HG03175 (cell line): Measurements from ENCODE around the gene FAU.
"Not testable (repeated sequence)": the region's sequence is repeated elsewhere in the genome, so short reads cannot be mapped to it uniquely, and the experiment has no call there.

ENCODE experiments used
- ATAC-seq: cut with Tn5 transposase; IDR thresholded peaks from one replicate; pipeline ENCODE4 v1.9.1; 2021; ENCODE audit warnings: mild to moderate bottlenecking, moderate library complexity; ENCODE audit not compliant: unreplicated experiment

Gene FAU

GRCh38 chr11:65121865-65122696 lies at the start of gene FAU, which contains the start of gene MRPL49:
Gene FAU (minus strand): TSS chr11:65122134. CDS start chr11:65121813, 321 bp downstream.
Gene MRPL49 (plus strand): TSS chr11:65122321. CDS start chr11:65122347, 26 bp downstream.
- ATAC-seq = peak; percentile 81

- ATAC-seq = no peak
Observed at GRCh38 chr11:65170058-65170534, 48.2 kb upstream of the FAU start, which contains the start of gene SPDYC. Gene SPDYC (plus strand): TSS chr11:65170233. CDS start chr11:65171358, 1,125 bp downstream.

GRCh38 chr11:65169164-65169641 lies 47.3 kb upstream of the FAU start:
- ATAC-seq = no peak

- ATAC-seq = no peak
Observed at GRCh38 chr11:65167656-65168055, 45.7 kb upstream of the FAU start.

GRCh38 chr11:65166893-65167292 lies 45.0 kb upstream of the FAU start:
- ATAC-seq = no peak

GRCh38 chr11:65165410-65166317 lies 43.7 kb upstream of the FAU start:
- ATAC-seq = no peak

GRCh38 chr11:65163684-65164083 lies 41.8 kb upstream of the FAU start:
- no peak for ATAC-seq

GRCh38 chr11:65160643-65161042 lies 38.7 kb upstream of the FAU start:
- no peak for ATAC-seq

GRCh38 chr11:65159012-65159411 lies 37.1 kb upstream of the FAU start:
- no peak for ATAC-seq

GRCh38 chr11:65157336-65157735 lies 35.4 kb upstream of the FAU start:
- ATAC-seq = no peak

- no peak for ATAC-seq
Observed at GRCh38 chr11:65156926-65157325, 35.0 kb upstream of the FAU start.

GRCh38 chr11:65156256-65156655 lies 34.3 kb upstream of the FAU start:
- no peak for ATAC-seq

- ATAC-seq = no peak
Observed at GRCh38 chr11:65152122-65152521, 30.2 kb upstream of the FAU start.

GRCh38 chr11:65151331-65151899 lies 29.5 kb upstream of the FAU start:
- no peak for ATAC-seq

GRCh38 chr11:65150509-65151299 lies 28.8 kb upstream of the FAU start:
- ATAC-seq = no peak

GRCh38 chr11:65150131-65150508 lies 28.2 kb upstream of the FAU start:
- ATAC-seq = not testable (repeated sequence)

- ATAC-seq = no peak
Observed at GRCh38 chr11:65148657-65149056, 26.7 kb upstream of the FAU start.

GRCh38 chr11:65147352-65148075 lies 25.6 kb upstream of the FAU start:
- no peak for ATAC-seq

GRCh38 chr11:65141896-65142494 lies 20.1 kb upstream of the FAU start:
- no peak for ATAC-seq
